HG03108 (cell line): Measurements from ENCODE around the gene ZNF438.

Source experiments
- ATAC-seq: cut with Tn5 transposase; IDR thresholded peaks from one replicate; pipeline ENCODE4 v1.9.1; 2021; ENCODE audit warnings: moderate library complexity; ENCODE audit not compliant: unreplicated experiment

ZNF438 gene

DNA sequence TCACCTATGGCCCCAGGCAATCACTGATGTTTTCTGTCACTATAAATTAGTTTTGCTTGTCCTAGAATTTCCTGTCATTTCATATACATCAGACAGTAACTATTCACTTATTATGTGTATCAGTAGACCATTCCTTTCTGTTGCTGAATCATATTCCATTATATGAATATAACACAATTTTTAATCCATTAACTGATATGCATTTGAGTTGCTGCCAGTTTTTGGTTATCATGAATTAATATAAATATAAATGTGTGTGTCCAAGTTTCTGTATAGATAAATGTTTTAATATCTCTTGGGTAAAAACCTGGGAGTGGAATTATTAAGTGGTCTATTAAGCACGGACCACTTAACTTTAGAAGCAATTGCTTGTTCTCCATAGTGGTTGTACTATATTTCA lies 143.8 kb downstream of the ZNF438 start:
- no peak for ATAC-seq

DNA sequence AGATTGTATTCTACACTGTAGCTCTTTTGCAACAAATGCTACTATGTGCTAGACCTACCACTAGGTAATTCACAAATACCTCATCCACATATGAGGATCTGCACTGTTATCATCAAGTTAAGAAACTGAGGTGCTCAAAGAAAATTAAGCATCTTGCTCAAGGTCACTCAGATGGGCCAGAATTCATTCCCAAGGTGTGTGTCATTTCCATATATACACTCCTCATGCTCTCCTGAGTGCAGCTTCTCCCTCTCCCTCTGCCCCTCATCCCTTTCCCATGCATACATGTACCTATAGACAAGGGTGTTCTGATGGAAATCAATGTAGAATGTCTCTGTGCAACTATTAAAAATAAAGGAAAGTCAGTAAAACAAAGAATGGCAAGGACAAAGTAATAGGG lies 146.2 kb downstream of the ZNF438 start:
- ATAC-seq = no peak

DNA sequence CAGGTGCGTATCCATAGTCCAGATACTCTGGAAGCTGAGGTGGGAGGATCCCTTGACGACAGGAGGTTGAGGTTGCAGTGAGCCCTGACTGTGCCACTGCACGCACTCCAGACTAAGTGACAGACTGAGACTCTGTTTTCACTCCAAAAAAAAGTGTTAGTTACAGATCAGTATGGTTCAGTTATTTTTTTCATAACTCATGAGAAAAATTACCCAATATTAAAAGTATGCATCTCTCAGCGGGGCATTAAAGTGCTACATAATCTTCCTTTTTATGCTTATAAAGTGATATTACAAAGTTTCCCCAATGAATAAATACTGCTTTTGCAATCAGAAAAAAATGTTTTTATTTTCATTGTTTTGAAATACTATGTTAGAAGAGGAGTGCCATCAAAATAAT lies 147.9 kb downstream of the ZNF438 start:
- no peak for ATAC-seq

DNA sequence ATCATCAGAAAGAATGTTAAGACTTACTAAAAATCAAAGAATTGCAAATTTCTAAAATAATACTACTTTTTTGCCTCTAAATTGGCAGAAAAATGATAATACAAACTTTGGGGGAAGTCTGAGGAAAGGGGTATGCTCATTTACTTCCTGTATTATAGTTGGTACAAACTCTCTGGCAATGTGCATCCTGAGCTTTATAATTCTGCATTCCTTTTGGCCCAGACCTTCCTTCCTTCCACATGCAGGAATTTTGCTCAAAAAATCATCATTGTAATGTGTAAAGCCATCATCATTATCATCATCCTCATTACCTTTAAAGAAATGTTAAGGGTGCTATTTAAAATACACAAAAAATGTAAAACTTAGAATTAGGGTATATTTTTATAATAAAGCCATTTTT lies 148.5 kb downstream of the ZNF438 start:
- no peak for ATAC-seq

DNA sequence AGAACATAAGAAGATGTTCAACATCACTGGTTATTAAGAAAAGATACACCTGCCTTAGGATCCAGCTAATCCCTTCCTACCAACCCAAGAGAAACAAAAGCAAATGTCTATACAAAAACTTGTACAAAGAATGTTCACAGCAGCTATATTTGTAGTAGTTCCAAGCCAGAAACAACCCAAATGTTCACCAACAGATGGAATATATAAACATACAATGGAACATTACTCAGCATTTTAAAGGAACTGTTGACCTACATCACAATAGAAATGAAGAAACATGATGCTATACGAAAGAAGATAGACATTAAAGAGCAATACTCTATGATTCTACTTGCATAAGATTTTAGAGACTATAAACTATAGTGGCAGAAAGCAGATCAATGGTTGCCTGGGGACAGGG lies 149.4 kb downstream of the ZNF438 start:
- no peak for ATAC-seq

DNA sequence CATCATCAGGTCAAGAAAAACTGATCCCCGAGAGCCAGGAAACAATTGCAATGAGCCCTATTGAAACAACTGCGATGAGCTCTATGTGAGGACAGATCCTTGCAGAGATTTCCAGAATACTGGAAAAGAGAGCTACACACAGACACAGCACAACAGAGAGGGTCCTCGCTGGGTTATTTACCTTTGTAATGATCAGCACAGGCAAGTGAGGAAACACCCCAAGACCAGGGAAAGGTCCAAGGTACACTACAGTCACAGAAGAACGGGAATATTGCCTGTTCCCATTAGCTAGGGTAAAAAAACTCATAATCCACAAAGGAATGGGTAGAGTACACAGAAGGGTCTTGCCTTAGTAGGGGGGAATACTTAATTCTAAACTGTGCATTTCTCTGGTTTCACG lies 152.7 kb downstream of the ZNF438 start:
- no peak for ATAC-seq

DNA sequence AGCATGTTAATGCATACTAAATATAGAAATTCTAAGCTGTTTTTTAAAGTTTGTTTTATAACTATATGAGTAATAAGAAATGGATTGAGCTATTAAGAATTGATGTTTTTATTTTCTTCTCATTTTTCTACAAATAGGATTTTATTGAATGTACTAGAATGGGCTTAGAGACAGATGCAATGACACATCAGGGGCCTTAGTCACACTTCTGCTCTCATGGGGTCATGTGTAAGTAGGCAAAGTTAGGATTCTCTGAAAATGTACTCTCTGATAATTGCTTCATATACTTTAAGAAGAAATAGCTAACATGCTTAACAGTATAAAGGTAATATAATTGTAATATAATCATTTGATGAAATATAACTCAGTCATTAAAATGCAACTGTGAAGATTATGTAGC lies 154.6 kb downstream of the ZNF438 start:
- ATAC-seq = no peak

DNA sequence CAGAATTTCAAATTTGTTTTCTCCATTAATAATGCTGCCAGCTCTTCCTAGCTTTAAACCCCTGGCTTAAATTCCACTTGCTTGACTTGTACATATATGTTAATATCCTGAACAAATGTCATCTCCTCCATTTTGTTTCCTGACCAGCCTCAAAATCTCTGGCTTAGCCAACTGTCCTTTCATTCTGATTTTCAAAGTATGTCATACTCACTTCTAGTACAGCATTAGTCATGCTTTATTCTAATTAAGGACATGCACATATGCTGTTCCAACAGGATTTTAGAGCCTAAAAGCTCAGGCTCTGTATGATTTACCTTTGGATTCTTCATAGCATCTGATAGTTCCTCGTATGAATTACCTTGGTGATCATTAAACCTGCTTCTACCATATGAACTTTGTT lies 158.3 kb downstream of the ZNF438 start:
- ATAC-seq = no peak

DNA sequence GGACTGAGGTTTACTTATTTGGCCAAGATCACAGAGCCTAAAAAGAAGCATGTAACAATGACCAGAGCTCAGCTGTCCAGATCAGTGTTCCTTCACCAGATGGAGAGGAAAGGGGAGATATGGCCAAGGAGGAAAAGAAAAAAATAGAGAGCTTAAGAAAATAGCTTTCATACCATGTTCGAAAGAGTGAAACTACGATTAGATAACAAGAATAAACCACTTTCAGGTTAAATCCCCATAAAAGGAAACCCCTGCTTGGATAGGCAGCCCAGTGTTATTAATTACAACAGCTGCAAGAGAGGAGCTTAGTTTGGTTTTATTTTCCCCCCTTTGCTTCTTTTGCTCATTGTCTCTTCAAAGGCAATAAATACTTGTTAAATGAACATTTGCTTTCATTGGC lies 160.8 kb downstream of the ZNF438 start:
- ATAC-seq = no peak

DNA sequence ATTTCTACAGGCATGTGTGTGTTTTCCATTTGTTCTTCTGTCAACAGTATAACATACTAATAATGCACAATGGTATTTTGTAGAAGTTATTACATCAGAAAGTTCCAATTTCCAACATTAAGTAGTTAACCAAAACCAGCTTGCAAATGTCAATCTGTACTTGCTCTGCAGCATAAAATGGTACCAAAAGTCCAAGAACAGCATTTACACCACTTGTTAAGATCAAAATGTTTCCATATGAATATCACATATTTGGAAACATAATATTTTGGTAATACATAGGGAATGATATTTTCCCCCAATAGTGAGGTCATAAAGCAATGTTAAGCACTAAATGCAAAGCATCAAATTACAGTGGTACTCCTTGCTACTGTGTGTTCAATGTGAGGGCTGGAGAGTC lies 162.1 kb downstream of the ZNF438 start:
- ATAC-seq = no peak

DNA sequence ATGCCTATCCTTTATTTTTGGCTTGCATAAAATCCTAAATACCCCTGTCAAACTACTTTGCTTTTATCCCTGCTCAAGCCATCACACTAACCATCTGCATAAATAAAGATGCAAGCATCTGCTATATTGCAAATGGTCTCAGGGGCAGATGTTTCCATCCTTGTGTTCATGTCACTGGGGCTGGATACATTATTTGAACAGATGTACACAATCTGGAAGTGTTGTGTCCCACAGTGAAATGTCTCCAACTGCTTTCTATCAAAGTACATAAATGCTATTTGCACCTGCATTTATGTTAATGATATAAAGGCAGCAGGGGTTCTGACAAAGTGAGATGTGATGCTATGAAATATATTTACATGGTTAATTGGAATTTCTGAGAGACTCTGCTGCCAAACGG lies 163.1 kb downstream of the ZNF438 start:
- ATAC-seq = no peak

DNA sequence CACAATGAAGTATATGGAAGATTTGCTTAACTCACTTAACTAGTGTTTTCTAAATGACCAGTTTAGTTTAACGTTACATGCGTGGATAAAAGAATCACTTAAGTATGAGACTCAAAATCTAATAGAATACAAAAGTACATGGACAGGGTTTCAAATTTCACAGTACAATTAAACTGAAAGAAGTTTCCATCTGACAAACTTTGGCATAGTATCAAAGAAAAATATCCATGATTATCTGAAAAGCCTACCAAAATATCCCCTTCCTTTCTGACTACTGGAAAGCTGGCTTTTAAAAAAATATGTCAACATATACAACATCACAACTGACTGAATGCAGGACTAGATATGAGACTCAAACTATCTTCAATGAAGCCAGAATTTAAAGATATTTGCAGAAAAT lies 164.8 kb downstream of the ZNF438 start:
- ATAC-seq = no peak

DNA sequence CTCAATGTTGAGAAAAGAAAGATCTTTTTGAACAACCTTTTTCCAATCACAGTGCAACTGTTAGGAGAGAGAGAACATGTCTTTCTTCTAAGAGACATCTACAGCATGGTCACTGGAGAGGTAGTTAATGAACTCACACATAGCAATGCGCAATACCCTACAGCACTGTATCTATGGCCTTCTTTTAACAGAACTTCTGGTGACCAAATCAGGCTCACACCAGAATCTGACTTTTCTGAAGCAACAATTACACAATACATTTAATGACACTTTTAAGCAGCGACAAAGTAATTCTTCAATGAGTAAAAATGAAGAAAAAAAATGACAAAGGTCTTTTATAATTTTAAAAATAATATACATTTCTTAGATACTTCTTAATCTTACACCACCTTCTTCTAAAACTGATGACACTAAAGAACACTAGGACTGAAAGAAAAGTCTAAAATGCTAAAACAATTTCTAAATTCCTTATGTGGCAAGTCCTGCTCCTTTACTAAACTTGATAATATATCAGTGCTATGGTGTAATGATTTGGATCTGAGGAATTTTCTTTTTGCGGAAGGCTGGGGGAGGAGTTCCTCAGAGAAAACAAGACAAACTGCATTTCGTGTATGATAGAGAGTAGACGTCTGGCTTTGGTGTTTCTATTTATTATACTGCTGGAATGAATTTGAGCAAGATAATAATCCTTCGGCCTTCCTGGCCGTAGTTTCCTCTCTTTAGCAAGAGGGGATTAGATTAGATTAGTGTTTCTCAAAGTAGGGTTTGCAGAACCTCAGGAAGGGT lies 166.3 kb downstream of the ZNF438 start:
- ATAC-seq = no peak

DNA sequence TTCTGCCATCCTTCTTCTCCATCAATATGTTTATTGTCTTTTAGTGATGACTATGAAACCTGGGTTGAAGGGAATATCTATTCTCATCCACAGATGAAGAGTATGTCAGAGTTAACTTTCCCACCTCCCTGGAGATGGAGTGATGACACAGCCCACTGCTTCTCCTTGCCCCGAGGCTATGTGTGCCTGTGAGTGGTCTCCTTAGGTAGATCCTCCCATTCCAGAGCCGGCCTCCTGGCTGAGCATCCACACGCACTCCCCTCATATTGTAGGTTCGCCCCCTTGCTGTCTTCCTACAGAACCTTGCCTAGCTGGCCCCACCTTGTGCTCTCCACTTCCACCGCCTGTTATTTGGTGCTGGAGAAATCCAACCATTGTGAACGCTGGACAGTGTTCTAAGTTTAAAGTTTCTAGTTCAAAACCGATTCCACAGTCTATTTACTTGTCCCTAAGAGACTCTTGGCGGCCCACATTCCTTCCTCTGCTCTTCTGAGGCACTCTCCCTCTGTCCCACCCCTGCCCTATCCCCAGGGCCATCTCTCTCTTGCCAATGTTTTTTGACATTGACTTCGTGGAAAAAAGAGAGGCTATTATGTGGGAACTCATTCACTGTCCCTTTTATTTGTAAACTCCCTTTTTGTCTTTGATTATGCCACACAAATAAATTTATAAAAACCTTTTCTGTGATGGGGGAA lies 168.0 kb downstream of the ZNF438 start:
- no peak for ATAC-seq

DNA sequence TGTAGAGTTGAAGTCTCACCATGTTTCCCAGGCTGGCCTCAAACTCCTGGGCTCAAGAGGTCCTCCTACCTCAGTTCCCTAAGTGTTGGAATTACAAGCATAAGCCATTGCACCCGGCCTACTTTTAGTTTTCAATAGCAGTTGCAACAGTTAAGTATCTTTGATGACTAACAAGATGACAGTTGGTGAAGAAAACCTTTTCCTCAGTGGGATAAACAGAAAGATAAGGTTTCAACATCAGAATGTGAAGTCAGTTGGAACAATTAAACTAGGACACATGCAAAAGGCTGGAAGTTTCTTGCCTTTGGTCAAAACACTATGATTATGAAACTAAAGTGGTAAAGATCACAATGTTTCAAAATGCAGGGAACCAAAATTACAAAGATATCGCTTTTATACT lies 169.2 kb downstream of the ZNF438 start:
- ATAC-seq = no peak

DNA sequence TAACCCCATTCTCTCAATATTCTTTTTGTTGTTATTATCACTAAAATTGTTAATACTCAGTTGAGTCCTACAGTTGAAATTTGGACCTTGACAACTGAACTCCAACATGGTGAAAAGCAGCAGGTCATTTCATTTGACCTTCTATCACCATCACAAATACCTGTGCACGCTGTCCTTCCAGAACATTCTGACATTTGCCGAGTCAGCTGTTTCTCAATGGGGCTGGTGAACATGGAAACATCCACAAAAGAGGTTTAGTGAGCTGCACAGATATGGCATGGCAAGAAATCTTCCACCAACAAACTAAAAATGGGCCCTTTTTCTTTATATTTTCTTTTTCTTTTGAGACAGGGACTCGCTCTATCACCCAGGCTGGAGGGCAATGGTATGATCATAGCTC lies 169.7 kb downstream of the ZNF438 start:
- no peak for ATAC-seq

DNA sequence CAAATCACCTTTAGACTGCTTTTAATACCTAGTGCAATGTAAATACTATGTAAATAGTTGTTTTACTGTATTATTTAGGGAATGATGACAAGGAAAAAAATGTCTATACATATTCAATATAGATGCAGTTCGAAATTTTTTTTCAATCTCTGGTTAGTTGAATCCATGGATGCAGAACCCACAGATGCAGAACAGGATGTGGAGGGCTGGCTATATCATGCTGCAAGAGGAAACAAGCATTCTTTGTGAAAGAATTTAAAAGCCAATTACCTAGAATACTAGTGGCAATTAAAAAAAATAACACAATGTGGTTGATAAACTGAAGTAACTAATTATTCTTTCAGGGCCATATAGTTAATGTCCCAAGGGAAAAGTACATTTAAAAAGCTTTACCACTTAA lies 170.4 kb downstream of the ZNF438 start:
- ATAC-seq = no peak

DNA sequence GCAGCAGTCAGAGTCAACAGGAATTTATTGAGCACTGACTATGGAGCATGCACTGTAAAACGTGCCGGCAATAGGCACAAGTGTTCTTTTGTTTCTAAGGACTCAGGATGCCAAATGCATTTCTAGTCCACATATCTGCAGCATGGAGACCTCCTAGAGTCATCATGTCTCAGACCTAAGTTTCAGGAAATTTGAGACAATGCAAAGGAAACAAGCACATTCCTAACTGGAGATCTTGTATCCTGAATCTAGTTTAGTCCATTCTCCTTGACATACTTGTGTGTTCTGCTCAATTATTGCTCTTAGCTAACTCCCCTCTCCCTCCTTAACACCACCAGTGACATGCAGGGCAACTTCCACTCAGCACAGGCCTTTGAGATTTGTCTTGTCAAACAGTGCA lies 173.2 kb downstream of the ZNF438 start:
- no peak for ATAC-seq

DNA sequence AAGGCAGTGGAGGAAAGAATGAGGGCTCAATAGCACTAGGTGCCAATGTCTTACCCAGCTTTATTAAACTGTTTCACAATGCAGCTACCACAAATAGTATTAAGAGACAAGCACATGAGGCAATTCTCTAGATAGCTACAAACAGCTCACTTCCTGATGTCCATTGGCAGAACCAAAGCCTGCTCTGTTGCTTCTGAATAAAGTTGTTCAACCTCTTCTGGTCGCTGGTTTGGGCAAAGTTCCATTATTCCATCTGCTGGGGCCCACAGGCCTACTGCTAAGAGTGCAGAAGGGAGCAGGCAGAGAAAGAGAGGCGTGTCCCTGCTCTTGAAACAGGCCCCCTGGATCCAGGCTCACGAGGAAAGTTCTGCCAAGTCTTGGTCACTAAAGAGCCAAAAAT lies 173.9 kb downstream of the ZNF438 start:
- ATAC-seq = no peak

DNA sequence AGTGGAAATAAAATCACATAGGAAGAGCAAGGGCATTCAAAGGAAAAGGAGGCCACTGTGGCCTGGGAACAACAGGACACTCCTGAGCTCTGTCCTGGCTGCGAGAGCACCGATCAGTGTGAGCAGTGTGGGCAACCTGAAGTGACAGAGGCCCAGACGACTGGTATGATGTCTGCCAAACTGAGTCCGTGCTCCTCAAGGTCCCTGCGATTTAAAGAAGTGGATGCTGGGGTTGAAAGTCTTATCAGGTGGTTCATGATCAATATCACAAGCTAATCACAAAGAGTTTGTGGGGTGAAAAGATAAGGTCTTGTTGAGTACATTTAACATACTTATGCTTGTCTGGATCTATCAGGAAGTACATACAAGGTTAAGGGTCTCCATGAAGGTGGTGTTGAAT lies 176.5 kb downstream of the ZNF438 start:
- ATAC-seq = no peak

DNA sequence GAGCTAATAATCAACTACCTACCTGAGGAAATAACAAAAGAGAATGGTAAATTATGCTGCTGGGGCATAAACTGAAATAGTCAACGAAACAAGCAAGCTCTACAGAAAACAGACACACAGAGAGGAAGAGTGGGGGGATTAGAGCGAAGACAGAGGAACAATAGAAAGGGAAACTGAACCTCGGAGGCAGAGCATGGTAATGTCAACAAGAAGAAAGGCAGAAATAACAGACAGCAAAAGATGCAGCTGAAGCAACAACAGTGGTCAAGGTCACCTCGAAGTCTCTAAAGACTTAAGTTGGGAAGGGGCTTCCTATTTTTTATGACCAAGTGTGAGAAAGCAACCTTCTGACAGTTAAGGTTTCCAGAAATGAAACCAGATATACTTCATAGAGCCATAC lies 177.0 kb downstream of the ZNF438 start:
- no peak for ATAC-seq

DNA sequence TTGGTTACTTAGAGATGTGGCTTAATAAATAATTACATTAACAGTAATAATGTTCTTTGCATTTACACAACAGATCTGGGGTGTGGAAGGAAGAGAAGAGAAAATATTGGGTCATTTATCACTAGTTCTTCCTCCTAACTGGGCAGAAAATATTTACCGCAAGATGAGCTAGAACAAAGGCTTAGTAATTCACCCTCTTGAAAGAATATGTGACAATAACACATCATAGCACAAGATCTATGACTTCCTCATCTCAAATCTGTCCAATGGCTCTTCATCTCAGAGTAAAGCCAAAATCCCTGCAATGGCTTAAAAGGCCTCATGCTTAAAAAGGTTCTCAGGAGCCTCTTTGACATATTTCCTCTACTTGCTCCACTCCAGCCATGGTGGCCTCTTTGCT lies 178.6 kb downstream of the ZNF438 start:
- no peak for ATAC-seq

DNA sequence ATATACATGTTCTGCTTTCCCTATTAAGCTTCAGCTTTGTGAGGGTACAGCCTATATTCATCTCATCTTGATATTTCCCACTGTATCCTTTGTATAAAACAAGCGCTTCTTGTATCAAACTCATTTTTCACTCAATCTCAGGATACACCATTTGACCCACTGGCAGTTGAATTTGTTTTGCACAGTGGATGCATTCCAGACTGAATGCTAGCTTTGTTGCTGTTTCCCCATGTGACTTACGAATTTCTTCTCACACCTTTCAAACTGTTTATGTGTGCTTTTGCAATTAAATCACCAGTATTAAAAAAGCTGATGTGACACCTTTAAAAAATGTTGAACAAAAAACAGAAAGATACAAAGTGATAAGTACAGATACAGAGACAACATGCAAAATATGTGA lies 180.9 kb downstream of the ZNF438 start:
- no peak for ATAC-seq
